Ectodermal cell (in vitro differentiated cells): ENCODE data around the gene MVP.
A peak's percentile ranks its signal among the peaks of the same experiment; 100 is the strongest.
"Not testable (repeated sequence)": the region's sequence is repeated elsewhere in the genome, so short reads cannot be mapped to it uniquely, and the experiment has no call there.

Source experiments
- H3K27ac ChIP-seq: 2 replicates; pipeline ENCODE4 v1.7.0; 2013; ENCODE audit warnings: mild to moderate bottlenecking, low read depth, low read length; ENCODE audit not compliant: insufficient read depth, poor library complexity, severe bottlenecking
- H3K27me3 ChIP-seq: 2 replicates; pipeline ENCODE4 v1.7.0; 2013; ENCODE audit warnings: mild to moderate bottlenecking, low read length; ENCODE audit not compliant: insufficient read depth, control insufficient read depth, poor library complexity, severe bottlenecking
- H3K36me3 ChIP-seq: one replicate; pipeline ENCODE4 v1.7.0; 2013; ENCODE audit warnings: low read length; ENCODE audit not compliant: control insufficient read depth, insufficient read depth
- H3K4me1 ChIP-seq: one replicate; pipeline ENCODE4 v1.7.0; 2013; ENCODE audit warnings: low read length; ENCODE audit not compliant: control insufficient read depth, insufficient read depth
- H3K4me3 ChIP-seq: 2 replicates; pipeline ENCODE4 v1.7.0; 2013; ENCODE audit warnings: low read depth, low read length, control low read depth; ENCODE audit not compliant: insufficient read depth
- H3K9me3 ChIP-seq: 2 replicates; pipeline ENCODE4 v1.7.0; 2013; ENCODE audit warnings: mild to moderate bottlenecking, low read length, moderate library complexity; ENCODE audit not compliant: control insufficient read depth
- WGBS, 2 experiments: methylation state at CpG; one replicate each; pipeline ENCODE4 v1.1.7; 2013; ENCODE audit warnings: missing lambda C conversion rate in 2 of 2; 5-methylcytosine and 5-hydroxymethylcytosine counted together

The MVP gene

GRCh38 chr16:29858974-29859373 lies 38.7 kb downstream of the MVP start:
- Histone ChIP-seq H3K36me3 (peaks cover 8% of the 10 kb centered on the region), H3K4me3 (no peak overlapping the region), H3K27me3 (no peaks in the 10 kb centered on the region), H3K9me3 (no peaks in the 10 kb centered on the region), H3K27ac (no peak overlapping the region), H3K4me1 (no peaks in the 10 kb centered on the region)
- 96% methylated on average over 19 of the region's 19 CpGs for WGBS, 2 experiments

- Histone ChIP-seq H3K9me3 (no peaks in the 10 kb centered on the region), H3K27ac (no peak overlapping the region), H3K36me3 (peaks cover 8% of the 10 kb centered on the region), H3K4me1 (no peaks in the 10 kb centered on the region), H3K4me3 (no peak overlapping the region), H3K27me3 (no peaks in the 10 kb centered on the region)
- WGBS, 2 experiments: 95 to 96% methylated on average over 9 of the region's 9 CpGs
These were observed 40.0 kb downstream of the MVP start for GRCh38 chr16:29860218-29860617.

GRCh38 chr16:29862383-29862883 lies 42.2 kb downstream of the MVP start:
- Histone ChIP-seq H3K27me3 (no peaks in the 10 kb centered on the region), H3K27ac (peak overlapping the region; percentile 98), H3K4me1 (no peaks in the 10 kb centered on the region), H3K4me3 (peak overlapping the region; percentile 90), H3K36me3 (peaks cover 8% of the 10 kb centered on the region), H3K9me3 (no peaks in the 10 kb centered on the region)
- WGBS, 2 experiments: 3% methylated on average over 27 of the region's 27 CpGs

DNA sequence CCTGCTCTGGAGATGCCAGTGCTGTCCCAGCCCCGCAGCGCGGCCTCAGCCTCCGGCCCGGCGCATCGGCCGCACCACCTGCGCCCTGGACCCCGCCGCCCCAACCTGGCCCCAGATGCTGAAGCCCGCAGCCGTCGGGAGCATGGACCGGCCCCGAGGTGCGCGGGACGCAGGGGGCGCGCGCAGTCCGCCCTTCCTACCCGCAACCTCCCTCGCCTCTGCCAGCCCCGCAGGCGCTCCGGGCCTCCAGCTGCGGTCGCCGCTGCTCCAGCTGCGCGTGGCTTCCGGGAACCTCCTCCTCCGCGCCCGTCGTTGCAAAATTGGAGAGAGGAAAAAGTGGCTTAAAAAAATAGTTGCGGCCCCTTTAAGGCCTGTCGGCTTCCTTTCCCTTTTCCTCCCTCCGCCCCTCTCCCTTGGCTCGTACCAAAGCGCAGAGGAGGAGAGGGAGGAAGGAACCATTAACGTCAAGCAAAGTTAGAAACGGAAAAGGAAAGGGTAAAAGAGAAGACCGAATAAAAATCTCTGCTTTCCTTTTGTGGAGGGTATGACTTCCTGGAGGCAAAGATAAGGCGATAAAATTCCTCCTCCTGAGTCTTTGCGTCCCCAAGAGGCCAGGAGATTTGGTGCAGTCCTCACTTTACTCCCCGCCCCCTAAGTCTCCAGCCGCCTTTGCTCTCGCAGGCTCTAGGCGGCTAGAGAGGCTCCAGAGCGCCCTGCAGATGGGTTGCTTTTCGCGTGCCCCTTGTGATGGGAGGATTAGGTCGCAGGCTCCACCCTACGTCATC lies 42.8 kb downstream of the MVP start, which contains the start of gene CDIPT:
Gene CDIPT, minus strand, starts transcription at position 343 of the 785 bp plus-strand sequence. CDS start 369 bp downstream, outside the sequence.
- Histone ChIP-seq H3K36me3 (peaks cover 8% of the 10 kb centered on the region), H3K4me3 (peak within 1 kb of the TSS; percentile 90), H3K4me1 (no peaks in the 10 kb centered on the region), H3K9me3 (no peaks in the 10 kb centered on the region), H3K27me3 (no peaks in the 10 kb centered on the region), H3K27ac (peak within 1 kb of the TSS; percentile 98)
- WGBS, 2 experiments: 0% methylated on average over 56 to 57 of the region's 57 CpGs

- peak overlapping the region; percentile 16 for H3K4me3 ChIP-seq
- no peaks in the 10 kb centered on the region for H3K27me3 ChIP-seq
- WGBS, 2 experiments: 39 to 43% methylated on average over 16 of the region's 16 CpGs
- H3K4me1 ChIP-seq: no peaks in the 10 kb centered on the region
- H3K36me3 ChIP-seq: peaks cover 8% of the 10 kb centered on the region
- no peak overlapping the region for H3K27ac ChIP-seq
- no peaks in the 10 kb centered on the region for H3K9me3 ChIP-seq
These were observed 43.4 kb downstream of the MVP start for GRCh38 chr16:29863669-29863984.

- no peak overlapping the region for H3K4me3 ChIP-seq
- WGBS, 2 experiments: 92% methylated on average over 9 of the region's 9 CpGs
- H3K9me3 ChIP-seq: no peaks in the 10 kb centered on the region
- no peaks in the 10 kb centered on the region for H3K27me3 ChIP-seq
- H3K36me3 ChIP-seq: peaks cover 8% of the 10 kb centered on the region
- H3K27ac ChIP-seq: no peak overlapping the region
- H3K4me1 ChIP-seq: no peaks in the 10 kb centered on the region
These were observed 43.9 kb downstream of the MVP start for GRCh38 chr16:29864205-29864604.

DNA sequence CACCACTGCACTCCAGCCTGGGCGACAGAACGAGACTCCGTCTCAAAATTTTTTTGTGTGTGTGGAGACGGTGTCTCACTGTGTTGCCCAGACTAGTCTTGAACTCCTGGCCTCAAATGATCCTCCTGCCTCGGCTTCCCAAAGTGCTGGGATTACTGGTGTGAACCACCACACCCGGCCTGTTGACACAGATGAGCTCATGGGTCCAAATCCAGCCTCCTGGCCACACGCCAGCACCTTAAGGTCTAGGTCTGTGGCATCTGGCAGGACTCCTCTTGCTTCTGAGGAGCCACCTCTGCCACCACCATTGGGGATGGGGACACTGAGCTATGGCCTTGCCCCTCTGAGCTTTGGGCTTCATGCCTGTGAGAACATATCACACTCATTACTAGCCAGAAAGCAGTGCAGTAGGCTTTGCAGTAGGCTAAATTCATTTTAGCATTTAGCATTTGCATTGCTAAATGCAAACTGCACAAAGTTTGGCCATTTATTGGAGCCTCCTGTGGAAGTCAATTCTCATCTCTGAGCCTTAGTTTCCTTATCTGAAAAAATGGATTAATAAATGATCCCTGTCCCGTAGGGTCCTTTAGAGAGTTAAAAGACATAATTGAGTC lies 48.2 kb downstream of the MVP start:
- Histone ChIP-seq H3K27me3 (no peaks in the 10 kb centered on the region), H3K36me3 (no peaks in the 10 kb centered on the region), H3K4me3 (no peak overlapping the region), H3K9me3 (no peaks in the 10 kb centered on the region), H3K27ac (no peak overlapping the region), H3K4me1 (no peaks in the 10 kb centered on the region)
- 90 to 92% methylated on average over 8 of the region's 8 CpGs for WGBS, 2 experiments

- H3K27me3 ChIP-seq: not testable (repeated sequence)
These were observed 48.8 kb downstream of the MVP start for GRCh38 chr16:29869067-29869466.

DNA sequence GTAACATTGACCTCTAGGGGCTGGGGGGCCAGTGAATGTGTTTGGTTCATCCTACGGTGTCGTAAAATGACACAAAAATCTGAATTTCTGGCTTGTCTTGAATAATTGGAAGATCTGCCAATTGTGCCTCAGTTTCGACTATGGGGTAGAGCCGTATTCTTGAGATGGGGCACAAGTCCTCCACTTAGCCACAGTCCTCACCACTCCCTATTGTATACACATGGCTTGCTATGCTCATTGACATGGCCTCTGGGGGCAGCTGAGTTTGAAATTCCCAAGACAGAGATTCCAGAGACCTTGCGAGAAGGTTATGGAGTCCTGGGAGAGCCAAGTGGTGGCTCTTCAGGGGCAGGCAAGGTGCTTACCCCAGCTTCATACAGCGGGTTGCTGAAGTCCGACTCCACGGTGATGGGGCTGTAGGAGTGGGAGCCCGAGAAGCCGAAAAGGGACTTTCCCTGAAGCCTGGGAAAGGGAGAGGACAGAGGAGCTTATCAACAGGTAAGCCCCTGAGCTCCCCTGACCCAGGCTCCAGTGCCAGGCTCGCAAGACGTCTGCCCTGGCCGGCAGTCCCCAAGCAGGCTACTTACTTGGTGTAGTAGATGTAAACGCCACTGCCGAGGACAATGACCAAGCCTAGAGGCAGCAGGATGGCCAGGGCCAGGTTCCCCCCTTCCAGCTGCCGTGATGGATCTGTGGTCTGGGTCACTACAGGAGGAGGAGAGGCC lies 51.7 kb downstream of the MVP start:
- H3K27ac ChIP-seq: no peak overlapping the region
- H3K4me1 ChIP-seq: no peaks in the 10 kb centered on the region
- H3K4me3 ChIP-seq: no peak overlapping the region
- no peaks in the 10 kb centered on the region for H3K9me3 ChIP-seq
- H3K27me3 ChIP-seq: peaks cover 12% of the 10 kb centered on the region
- no peaks in the 10 kb centered on the region for H3K36me3 ChIP-seq
- WGBS, 2 experiments: 95 to 96% methylated on average over 16 of the region's 16 CpGs

More at GRCh38 chr16:29869067-29869466, 48.8 kb downstream of the MVP start:
- not testable (repeated sequence) for H3K36me3 ChIP-seq, H3K27ac ChIP-seq, H3K9me3 ChIP-seq, H3K4me1 ChIP-seq, H3K4me3 ChIP-seq
- WGBS, 2 experiments: 93 to 96% methylated on average over 8 of the region's 8 CpGs

- WGBS, 2 experiments: 95% methylated on average over 26 of the region's 26 CpGs
- H3K4me1 ChIP-seq: no peaks in the 10 kb centered on the region
- H3K36me3 ChIP-seq: no peaks in the 10 kb centered on the region
These were observed 53.1 kb downstream of the MVP start for GRCh38 chr16:29873319-29873718.

More at GRCh38 chr16:29873319-29873718, 53.1 kb downstream of the MVP start:
- Histone ChIP-seq H3K27ac (no peak overlapping the region), H3K4me3 (no peak overlapping the region), H3K27me3 (peaks cover 20% of the 10 kb centered on the region), H3K9me3 (no peaks in the 10 kb centered on the region)
